Measurements from ENCODE around the gene CRPPA.
"Not testable (repeated sequence)": the region's sequence is repeated elsewhere in the genome, so short reads cannot be mapped to it uniquely, and the experiment has no call there.

Gene CRPPA

GRCh38 chr7:16421333-16422102 lies at the start of gene CRPPA:
TSS of gene CRPPA (minus strand) at chr7:16421538. CDS start at chr7:16421322, 216 bp downstream.
- peaks cover 36% of the 10 kb centered on the region for H3K4me1 Mint-ChIP-seq (ENCODE audit: low read depth)
- DNase-seq: peak; percentile 75

GRCh38 chr7:16465469-16466361 lies 44.4 kb upstream of the CRPPA start, which contains the start of gene SOSTDC1:
TSS of gene SOSTDC1 (minus strand) at chr7:16465738. CDS start at chr7:16465668, 70 bp downstream.
- no peaks in the 10 kb centered on the region for H3K36me3 Mint-ChIP-seq (ENCODE audit: low read depth)
- H3K9me3 Mint-ChIP-seq: no peaks in the 10 kb centered on the region
- H3K4me1 Mint-ChIP-seq (ENCODE audit: low read depth): no peaks in the 10 kb centered on the region
- H3K27me3 Mint-ChIP-seq: peaks cover 13% of the 10 kb centered on the region
- no peak for DNase-seq
- H3K4me3 Mint-ChIP-seq: no peak within 1 kb of the TSS
- no peak within 1 kb of the TSS for H3K27ac Mint-ChIP-seq

More at GRCh38 chr7:16421333-16422102, at the start of gene CRPPA:
- Mint-ChIP-seq H3K9me3 (no peaks in the 10 kb centered on the region), H3K4me3 (peak within 1 kb of the TSS; percentile 89), H3K36me3 (ENCODE audit: low read depth) (peaks cover 2% of the 10 kb centered on the region), H3K27me3 (no peaks in the 10 kb centered on the region), H3K27ac (peak within 1 kb of the TSS; percentile 98)

- no peaks in the 10 kb centered on the region for H3K4me1 Mint-ChIP-seq (ENCODE audit: low read depth)
- no peak for DNase-seq
- no peaks in the 10 kb centered on the region for H3K36me3 Mint-ChIP-seq (ENCODE audit: low read depth)
- H3K9me3 Mint-ChIP-seq: no peaks in the 10 kb centered on the region
- H3K4me3 Mint-ChIP-seq: no peak overlapping the region
- no peak overlapping the region for H3K27ac Mint-ChIP-seq
- H3K27me3 Mint-ChIP-seq: peaks cover 13% of the 10 kb centered on the region
Measured at GRCh38 chr7:16463949-16464715, 42.8 kb upstream of the CRPPA start.

DNA sequence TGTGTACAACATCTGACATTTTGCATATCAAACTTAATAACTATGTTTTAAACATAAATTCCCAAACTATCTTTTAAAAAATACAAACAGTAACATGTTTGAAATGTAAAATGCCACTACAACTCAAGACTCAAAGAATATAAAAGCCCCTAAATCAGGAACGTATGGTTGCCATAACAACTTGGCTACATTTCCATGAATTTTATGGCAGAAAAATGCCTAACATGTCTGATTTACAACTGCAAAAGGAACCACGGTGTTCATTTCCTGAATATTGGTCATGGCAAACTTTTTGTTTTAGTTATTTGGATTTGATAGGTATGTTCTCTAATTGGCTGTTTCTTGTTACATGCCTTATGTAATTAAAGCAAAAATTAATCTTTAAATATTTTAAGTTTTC lies 42.2 kb upstream of the CRPPA start:
- H3K27me3 Mint-ChIP-seq: peaks cover 13% of the 10 kb centered on the region
- no peaks in the 10 kb centered on the region for H3K36me3 Mint-ChIP-seq (ENCODE audit: low read depth)
- DNase-seq: no peak
- H3K9me3 Mint-ChIP-seq: no peaks in the 10 kb centered on the region
- H3K4me1 Mint-ChIP-seq (ENCODE audit: low read depth): no peaks in the 10 kb centered on the region
- no peak overlapping the region for H3K27ac Mint-ChIP-seq
- no peak overlapping the region for H3K4me3 Mint-ChIP-seq

DNA sequence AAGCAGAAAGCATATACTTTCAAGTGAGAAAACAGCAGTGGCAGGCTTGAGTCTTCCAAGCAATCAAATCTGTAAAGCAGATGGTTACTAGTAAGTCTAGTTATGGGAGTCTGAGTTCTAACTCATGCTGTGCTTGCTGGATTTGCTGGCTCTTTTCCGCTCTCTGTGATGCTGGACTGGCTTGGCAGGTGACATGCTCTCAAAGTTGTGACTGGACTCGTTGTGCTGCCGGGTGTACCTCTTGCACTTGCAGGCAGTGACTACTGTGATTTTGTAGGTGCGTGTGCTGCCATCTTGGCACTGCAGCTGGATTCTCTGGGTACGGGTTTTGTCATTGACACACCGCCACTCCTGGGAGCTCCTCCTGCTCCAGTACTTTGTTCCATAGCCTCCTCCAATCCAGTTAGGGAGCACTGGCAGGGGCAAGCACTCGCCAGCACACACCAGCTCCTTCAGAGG lies 41.1 kb upstream of the CRPPA start:
- DNase-seq: no peak
- Mint-ChIP-seq H3K27me3 (peaks cover 9% of the 10 kb centered on the region), H3K27ac (no peak overlapping the region), H3K4me3 (no peak overlapping the region), H3K4me1 (ENCODE audit: low read depth) (no peaks in the 10 kb centered on the region), H3K36me3 (ENCODE audit: low read depth) (no peaks in the 10 kb centered on the region), H3K9me3 (no peaks in the 10 kb centered on the region)

- no peak overlapping the region for H3K4me3 Mint-ChIP-seq
Measured at GRCh38 chr7:16460789-16461493, 39.6 kb upstream of the CRPPA start.

GRCh38 chr7:16456303-16456702 lies 35.0 kb upstream of the CRPPA start:
- not testable (repeated sequence) for H3K27me3 Mint-ChIP-seq; H3K4me3 Mint-ChIP-seq; H3K4me1 Mint-ChIP-seq (ENCODE audit: low read depth); H3K9me3 Mint-ChIP-seq; H3K27ac Mint-ChIP-seq; H3K36me3 Mint-ChIP-seq (ENCODE audit: low read depth); DNase-seq

More at GRCh38 chr7:16460789-16461493, 39.6 kb upstream of the CRPPA start:
- no peak for DNase-seq
- no peak overlapping the region for H3K27ac Mint-ChIP-seq
- no peaks in the 10 kb centered on the region for H3K36me3 Mint-ChIP-seq (ENCODE audit: low read depth)
- H3K27me3 Mint-ChIP-seq: peaks cover 8% of the 10 kb centered on the region
- no peaks in the 10 kb centered on the region for H3K4me1 Mint-ChIP-seq (ENCODE audit: low read depth)
- no peaks in the 10 kb centered on the region for H3K9me3 Mint-ChIP-seq

GRCh38 chr7:16455591-16455990 lies 34.3 kb upstream of the CRPPA start:
- Mint-ChIP-seq H3K27ac (no peak overlapping the region), H3K4me3 (no peak overlapping the region), H3K9me3 (no peaks in the 10 kb centered on the region), H3K4me1 (ENCODE audit: low read depth) (peaks cover 5% of the 10 kb centered on the region), H3K36me3 (ENCODE audit: low read depth) (no peaks in the 10 kb centered on the region), H3K27me3 (no peaks in the 10 kb centered on the region)
- DNase-seq: no peak

- Mint-ChIP-seq H3K4me3 (no peak overlapping the region), H3K27ac (no peak overlapping the region)
Measured at GRCh38 chr7:16450366-16450765, 29.0 kb upstream of the CRPPA start.

GRCh38 chr7:16447876-16448275 lies 26.5 kb upstream of the CRPPA start:
- Mint-ChIP-seq H3K36me3 (ENCODE audit: low read depth) (no peaks in the 10 kb centered on the region), H3K27me3 (no peaks in the 10 kb centered on the region), H3K4me1 (ENCODE audit: low read depth) (no peaks in the 10 kb centered on the region), H3K9me3 (no peaks in the 10 kb centered on the region), H3K27ac (no peak overlapping the region), H3K4me3 (no peak overlapping the region)
- no peak for DNase-seq

More at GRCh38 chr7:16450366-16450765, 29.0 kb upstream of the CRPPA start:
- Mint-ChIP-seq H3K27me3 (no peaks in the 10 kb centered on the region), H3K36me3 (ENCODE audit: low read depth) (no peaks in the 10 kb centered on the region), H3K9me3 (no peaks in the 10 kb centered on the region), H3K4me1 (ENCODE audit: low read depth) (peaks cover 1% of the 10 kb centered on the region)
- no peak for DNase-seq

DNA sequence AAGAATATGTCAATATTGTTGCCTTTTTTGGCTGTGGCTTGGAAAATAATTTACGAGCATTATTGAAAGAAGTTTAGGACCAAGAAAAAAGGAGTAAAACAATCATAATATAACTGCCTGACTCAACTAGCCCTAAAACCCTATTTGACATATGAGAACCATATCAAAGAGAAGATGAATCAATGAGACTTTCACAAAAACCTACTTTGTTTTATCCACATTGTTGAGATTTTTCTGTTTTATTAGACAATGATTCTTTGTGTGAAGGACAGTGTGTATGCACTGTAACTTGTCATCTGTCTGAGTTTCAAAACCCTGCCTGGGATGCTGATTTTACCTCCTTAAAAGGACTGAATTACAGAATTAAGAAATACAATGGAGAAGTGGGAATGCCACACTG lies 25.2 kb upstream of the CRPPA start:
- no peaks in the 10 kb centered on the region for H3K9me3 Mint-ChIP-seq
- H3K27ac Mint-ChIP-seq: no peak overlapping the region
- no peaks in the 10 kb centered on the region for H3K27me3 Mint-ChIP-seq
- no peak overlapping the region for H3K4me3 Mint-ChIP-seq
- H3K36me3 Mint-ChIP-seq (ENCODE audit: low read depth): no peaks in the 10 kb centered on the region
- H3K4me1 Mint-ChIP-seq (ENCODE audit: low read depth): no peaks in the 10 kb centered on the region
- DNase-seq: no peak

DNA sequence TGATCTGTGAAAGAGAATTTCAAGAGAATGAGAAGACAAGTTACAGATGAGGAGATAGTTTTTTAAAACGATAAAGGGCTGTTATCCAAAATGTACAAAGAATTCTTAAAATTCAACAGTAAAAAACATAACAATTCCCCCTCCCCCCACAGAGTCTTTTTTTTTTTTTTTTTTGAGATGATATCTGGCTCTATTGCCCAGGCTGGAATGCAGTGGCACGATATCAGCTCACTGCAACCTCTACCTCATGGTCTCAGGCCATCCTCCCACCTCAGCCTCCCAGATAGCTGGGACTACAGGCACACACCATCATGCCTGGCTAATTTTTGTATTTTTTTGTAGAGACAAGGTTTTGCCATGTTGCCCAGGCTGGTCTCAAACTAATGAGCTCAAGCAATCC lies 22.5 kb upstream of the CRPPA start:
- H3K9me3 Mint-ChIP-seq; H3K27ac Mint-ChIP-seq; H3K36me3 Mint-ChIP-seq (ENCODE audit: low read depth); DNase-seq; H3K27me3 Mint-ChIP-seq; H3K4me1 Mint-ChIP-seq (ENCODE audit: low read depth); H3K4me3 Mint-ChIP-seq: not testable (repeated sequence)

DNA sequence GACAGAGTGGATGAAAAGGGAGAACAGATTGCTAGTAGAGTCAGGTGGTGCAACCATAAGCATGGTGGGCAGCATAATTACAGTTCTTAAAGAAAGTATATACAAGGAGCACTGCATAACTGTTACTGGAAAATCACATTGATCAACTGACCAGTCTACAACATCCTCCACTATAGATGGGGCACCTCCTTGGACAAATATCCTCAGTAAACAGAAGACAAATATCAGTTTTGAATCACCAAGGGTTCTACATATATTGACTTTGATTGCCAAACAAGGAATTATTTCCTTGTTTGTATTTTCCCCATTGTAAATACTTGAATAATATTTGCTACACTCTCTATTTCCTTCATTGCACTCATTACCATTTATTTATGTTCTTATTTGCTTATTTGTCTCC lies 17.6 kb upstream of the CRPPA start:
- no peak overlapping the region for H3K27ac Mint-ChIP-seq
- no peaks in the 10 kb centered on the region for H3K4me1 Mint-ChIP-seq (ENCODE audit: low read depth)

DNA sequence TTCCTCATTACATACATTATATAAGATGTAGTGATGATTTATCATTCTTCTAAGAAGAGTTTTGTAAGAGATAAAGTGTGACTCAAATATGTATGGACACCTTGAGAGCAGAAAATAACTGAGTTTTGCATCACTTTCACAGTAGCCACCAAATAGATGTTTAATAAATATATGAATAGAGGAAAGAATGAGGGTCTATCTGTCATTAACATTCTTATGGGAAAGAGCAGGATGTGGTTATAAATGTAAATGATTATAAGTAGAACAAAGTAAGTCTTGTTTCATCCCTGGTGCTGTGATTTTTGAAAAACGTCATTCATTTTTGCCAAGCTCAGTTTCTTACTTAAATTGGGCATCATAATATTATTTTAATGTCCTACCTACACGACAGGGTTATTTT lies 15.0 kb upstream of the CRPPA start:
- Mint-ChIP-seq H3K27ac (no peak overlapping the region), H3K9me3 (no peaks in the 10 kb centered on the region), H3K4me3 (no peak overlapping the region), H3K27me3 (peaks cover 4% of the 10 kb centered on the region), H3K36me3 (ENCODE audit: low read depth) (no peaks in the 10 kb centered on the region), H3K4me1 (ENCODE audit: low read depth) (no peaks in the 10 kb centered on the region)
- no peak for DNase-seq

More for the DNA sequence above, 17.6 kb upstream of the CRPPA start:
- peaks cover 4% of the 10 kb centered on the region for H3K27me3 Mint-ChIP-seq
- H3K9me3 Mint-ChIP-seq: no peaks in the 10 kb centered on the region
- H3K36me3 Mint-ChIP-seq (ENCODE audit: low read depth): no peaks in the 10 kb centered on the region
- H3K4me3 Mint-ChIP-seq: no peak overlapping the region
- no peak for DNase-seq

All from activated T-cell treated with anti-CD3 and anti-CD28 coated beads, Interleukin-2, amount 50 U/mL, for 24 hours (primary cell).